Trophoblast cell (in vitro differentiated cells and primary cell): ENCODE data around the gene DUSP8.

Experiments used
- DNase-seq, 2 donors: peaks; one replicate each; pipeline ENCODE4 v3.0.0-alpha.2; 2016
- H2AFZ ChIP-seq: 2 replicates; pipeline ENCODE4 v1.6.1; 2013; ENCODE audit warnings: low read length, moderate library complexity, mild to moderate bottlenecking; ENCODE audit not compliant: insufficient read depth, poor library complexity
- H2AK5ac ChIP-seq: 2 replicates; pipeline ENCODE4 v1.6.1; 2013; ENCODE audit warnings: mild to moderate bottlenecking, low read length
- H2BK120ac ChIP-seq: 2 replicates; pipeline ENCODE4 v1.6.1; 2013; ENCODE audit warnings: low read length, mild to moderate bottlenecking, moderate library complexity; ENCODE audit not compliant: insufficient read depth, poor library complexity
- H2BK12ac ChIP-seq: 2 replicates; pipeline ENCODE4 v1.6.1; 2013; ENCODE audit warnings: mild to moderate bottlenecking, low read length, moderate library complexity
- H2BK5ac ChIP-seq: 2 replicates; pipeline ENCODE4 v1.6.1; 2013; ENCODE audit warnings: low read length, low read depth, moderate library complexity, mild to moderate bottlenecking; ENCODE audit not compliant: poor library complexity
- H3K14ac ChIP-seq: 2 replicates; pipeline ENCODE4 v1.6.1; 2013; ENCODE audit warnings: mild to moderate bottlenecking, low read length
- H3K18ac ChIP-seq: 2 replicates; pipeline ENCODE4 v1.6.1; 2013; ENCODE audit warnings: mild to moderate bottlenecking, low read length
- H3K23ac ChIP-seq: 2 replicates; pipeline ENCODE4 v1.6.1; 2013; ENCODE audit warnings: low read length
- H3K27ac ChIP-seq: 2 replicates; pipeline ENCODE4 v1.5.1; 2013; ENCODE audit warnings: low read depth, mild to moderate bottlenecking, inconsistent platforms, low read length, moderate library complexity
- H3K27me3 ChIP-seq: 2 replicates; pipeline ENCODE4 v1.6.1; 2013; ENCODE audit warnings: inconsistent platforms, mild to moderate bottlenecking, low read length, moderate library complexity; ENCODE audit not compliant: insufficient read depth
- H3K36me3 ChIP-seq, 2 experiments: 1 replicate in 1 of 2; 2 replicates in 1 of 2; pipeline ENCODE4 v1.6.1; 2013; ENCODE audit warnings: low read length in 2 of 2, mild to moderate bottlenecking in 2 of 2, moderate library complexity in 1 of 2; ENCODE audit not compliant: insufficient read depth in 2 of 2, control insufficient read depth in 1 of 2
- H3K4ac ChIP-seq: 2 replicates; pipeline ENCODE4 v1.6.1; 2013; ENCODE audit warnings: low read depth, mild to moderate bottlenecking, low read length, moderate library complexity
- H3K4me1 ChIP-seq, 2 experiments: 1 replicate in 1 of 2; 2 replicates in 1 of 2; pipeline ENCODE4 v1.6.1; 2013; ENCODE audit warnings: low read length in 2 of 2, mild to moderate bottlenecking in 2 of 2, moderate library complexity in 1 of 2; ENCODE audit not compliant: insufficient read depth in 2 of 2, control insufficient read depth in 1 of 2
- H3K4me2 ChIP-seq: 2 replicates; pipeline ENCODE4 v1.6.1; 2013; ENCODE audit warnings: inconsistent platforms, mild to moderate bottlenecking, low read length, moderate library complexity
- H3K4me3 ChIP-seq: 2 replicates; pipeline ENCODE4 v1.5.1; 2013; ENCODE audit warnings: mild to moderate bottlenecking, low read depth, low read length, inconsistent platforms
- H3K79me1 ChIP-seq: one replicate; pipeline ENCODE4 v1.6.1; 2013; ENCODE audit warnings: low read length
- H3K79me2 ChIP-seq: 2 replicates; pipeline ENCODE4 v1.6.1; 2013; ENCODE audit warnings: low read length, mild to moderate bottlenecking; ENCODE audit not compliant: control insufficient read depth, insufficient read depth, poor library complexity
- H3K9ac ChIP-seq: 2 replicates; pipeline ENCODE4 v1.6.1; 2013; ENCODE audit warnings: mild to moderate bottlenecking, low read length
- H3K9me3 ChIP-seq: 2 replicates; pipeline ENCODE4 v1.6.1; 2013; ENCODE audit warnings: low read depth, mild to moderate bottlenecking, control low read depth, inconsistent platforms, low read length; ENCODE audit not compliant: insufficient read depth
- H4K12ac ChIP-seq: 2 replicates; pipeline ENCODE4 v1.6.1; 2013; ENCODE audit warnings: low read depth, mild to moderate bottlenecking, low read length, moderate library complexity
- H4K8ac ChIP-seq: 2 replicates; pipeline ENCODE4 v1.6.1; 2013; ENCODE audit warnings: low read depth, mild to moderate bottlenecking, low read length, moderate library complexity
- H4K91ac ChIP-seq: one replicate; pipeline ENCODE4 v1.6.1; 2013; ENCODE audit warnings: low read depth, mild to moderate bottlenecking, low read length, moderate library complexity
- WGBS: extraction: QIAGEN DNeasy Blood & Tissue Kit; methylation state at CpG from one replicate; pipeline ENCODE4 v1.1.7; 2013; ENCODE audit warnings: missing lambda C conversion rate; ENCODE audit not compliant: insufficient read length, insufficient coverage; ENCODE audit errors: extremely low coverage; 5-methylcytosine and 5-hydroxymethylcytosine counted together

The DUSP8 gene

GRCh38 chr11:1520209-1520662 is 51.8 kb downstream of the DUSP8 start:
- Histone ChIP-seq H2BK120ac (no peak overlapping the region), H3K79me1 (no peaks in the 10 kb centered on the region), H3K4me2 (no peak overlapping the region), H3K27ac (no peak overlapping the region), H4K8ac (no peak overlapping the region), H4K91ac (no peak overlapping the region), H3K4me3 (no peak overlapping the region), H3K4me1 (no peaks in the 10 kb centered on the region), H3K14ac (no peak overlapping the region), H3K4ac (no peak overlapping the region), H3K79me2 (peaks cover 2% of the 10 kb centered on the region), H2AK5ac (no peak overlapping the region), H3K23ac (no peak overlapping the region), H3K36me3 (no peaks in the 10 kb centered on the region), H3K27me3 (no peaks in the 10 kb centered on the region), H3K9ac (no peak overlapping the region), H2BK12ac (no peak overlapping the region), H2BK5ac (no peak overlapping the region), H3K9me3 (no peaks in the 10 kb centered on the region), H4K12ac (no peak overlapping the region), H2AFZ (no peak overlapping the region), H3K18ac (no peak overlapping the region)
- WGBS = no CpG with 5 or more reads among the region's 13 CpGs
- no peak for DNase-seq

DNA sequence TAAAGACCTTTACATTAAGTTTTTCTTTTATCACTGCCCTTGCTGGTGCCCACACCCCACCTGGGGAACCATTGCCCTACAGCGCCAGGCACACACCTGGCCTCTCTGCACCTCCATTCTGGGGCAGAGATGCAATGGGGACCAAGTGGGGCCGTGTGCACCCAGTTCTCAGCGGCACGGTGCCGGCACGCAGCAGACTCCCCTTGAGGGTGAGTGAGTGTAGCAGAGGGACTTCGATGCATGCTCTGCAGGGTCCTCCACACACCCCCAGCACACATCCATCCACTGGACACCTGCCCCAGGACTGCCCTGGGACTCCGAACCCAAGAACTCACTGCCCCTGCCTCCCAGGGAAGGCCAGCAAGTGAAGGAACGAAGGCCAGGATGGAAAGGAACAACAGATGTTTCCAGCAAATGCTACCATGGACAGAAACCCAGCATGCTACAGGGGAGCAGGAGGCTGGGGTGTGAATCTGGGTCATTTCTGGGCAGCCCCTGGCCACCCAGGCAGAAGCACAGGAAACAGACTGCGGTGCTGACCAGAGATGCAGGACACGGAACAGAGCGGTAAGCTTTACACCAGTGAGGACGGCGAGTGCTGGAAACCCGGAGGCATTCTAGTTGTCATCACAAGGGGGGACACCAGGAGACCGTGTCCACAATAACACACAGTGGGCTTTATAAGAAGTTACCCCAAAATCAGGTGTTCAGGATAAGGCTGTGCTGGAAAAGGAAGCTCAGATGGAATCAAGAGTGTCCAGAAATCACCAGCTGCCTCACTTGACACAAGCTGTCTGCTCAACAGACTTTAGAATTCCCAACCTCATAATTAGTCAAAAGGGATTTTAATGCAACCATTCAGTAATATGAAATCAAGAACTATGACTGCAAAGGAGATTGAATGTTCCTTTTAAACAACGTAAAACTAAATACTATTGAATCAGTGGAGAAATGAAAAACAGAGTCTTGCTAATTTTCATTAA is 52.8 kb downstream of the DUSP8 start:
- no peak overlapping the region for H2BK5ac ChIP-seq
- H4K12ac ChIP-seq = no peak overlapping the region
- H4K91ac ChIP-seq = no peak overlapping the region
- no peak overlapping the region for H3K23ac ChIP-seq
- H3K79me2 ChIP-seq = peaks cover 2% of the 10 kb centered on the region
- DNase-seq = no peak
- no peak overlapping the region for H2BK120ac ChIP-seq
- WGBS = no CpG with 5 or more reads among the region's 17 CpGs
- no peak overlapping the region for H2AK5ac ChIP-seq
- H3K14ac ChIP-seq = no peak overlapping the region
- no peaks in the 10 kb centered on the region for H3K4me1 ChIP-seq
- H2BK12ac ChIP-seq = no peak overlapping the region
- no peak overlapping the region for H4K8ac ChIP-seq
- H3K36me3 ChIP-seq = no peaks in the 10 kb centered on the region
- no peaks in the 10 kb centered on the region for H3K79me1 ChIP-seq
- H3K27me3 ChIP-seq = no peaks in the 10 kb centered on the region
- H3K4me2 ChIP-seq = no peak overlapping the region
- no peak overlapping the region for H2AFZ ChIP-seq
- no peak overlapping the region for H3K27ac ChIP-seq
- no peak overlapping the region for H3K9ac ChIP-seq
- H3K9me3 ChIP-seq = no peaks in the 10 kb centered on the region
- no peak overlapping the region for H3K4ac ChIP-seq
- H3K4me3 ChIP-seq = no peak overlapping the region
- H3K18ac ChIP-seq = no peak overlapping the region

- Histone ChIP-seq H4K12ac (no peak overlapping the region), H3K4me2 (no peak overlapping the region), H2AK5ac (no peak overlapping the region), H2BK5ac (no peak overlapping the region), H3K79me1 (no peaks in the 10 kb centered on the region), H3K36me3 (no peaks in the 10 kb centered on the region), H3K4me3 (no peak overlapping the region), H3K9ac (no peak overlapping the region), H2BK12ac (no peak overlapping the region), H3K23ac (no peak overlapping the region), H3K18ac (no peak overlapping the region), H3K27ac (no peak overlapping the region), H3K9me3 (no peaks in the 10 kb centered on the region), H4K91ac (no peak overlapping the region), H2AFZ (no peak overlapping the region), H3K79me2 (no peaks in the 10 kb centered on the region), H3K27me3 (no peaks in the 10 kb centered on the region), H4K8ac (no peak overlapping the region), H3K4me1 (no peaks in the 10 kb centered on the region), H3K4ac (no peak overlapping the region), H3K14ac (no peak overlapping the region), H2BK120ac (no peak overlapping the region)
- no peak for DNase-seq
- whole genome bisulfite sequencing = no CpG with 5 or more reads among the region's 23 CpGs
These were observed 53.8 kb downstream of the DUSP8 start for GRCh38 chr11:1518301-1518700.

- Histone ChIP-seq H3K9me3 (no peaks in the 10 kb centered on the region), H2BK5ac (no peak overlapping the region), H3K79me1 (no peaks in the 10 kb centered on the region), H2AFZ (no peak overlapping the region), H3K4me2 (no peak overlapping the region), H3K4me3 (no peak overlapping the region), H4K12ac (no peak overlapping the region), H3K9ac (no peak overlapping the region), H3K14ac (no peak overlapping the region), H3K23ac (no peak overlapping the region), H4K8ac (no peak overlapping the region), H3K18ac (no peak overlapping the region), H3K79me2 (no peaks in the 10 kb centered on the region), H3K36me3 (no peaks in the 10 kb centered on the region), H4K91ac (no peak overlapping the region), H3K27ac (no peak overlapping the region), H3K4ac (no peak overlapping the region), H2AK5ac (no peak overlapping the region), H2BK12ac (no peak overlapping the region), H2BK120ac (no peak overlapping the region), H3K4me1 (no peaks in the 10 kb centered on the region), H3K27me3 (no peaks in the 10 kb centered on the region)
- no peak for DNase-seq
- no CpG with 5 or more reads among the region's 28 CpGs for WGBS
These were observed 54.7 kb downstream of the DUSP8 start for GRCh38 chr11:1517117-1518005.
